H9 (cell line): ENCODE results near the gene ZSWIM3. TPM values are rescaled to one million over a fixed set of nuclear protein-coding genes. Genes with fewer than 3 reads are reported as not detected.

ENCODE experiments used
- DNase-seq: peaks from one replicate; pipeline ENCODE4 v3.0.0-alpha.2; 2017
- H2AFZ ChIP-seq: one replicate; pipeline ENCODE4 v1.6.1; 2013; ENCODE audit warnings: mild to moderate bottlenecking, low read length, control low read depth, moderate library complexity
- H2AK5ac ChIP-seq: 2 replicates; pipeline ENCODE4 v1.6.1; 2013; ENCODE audit warnings: low read length, control low read depth, mixed read lengths; ENCODE audit not compliant: insufficient read length
- H2BK120ac ChIP-seq: one replicate; pipeline ENCODE4 v1.6.1; 2013; ENCODE audit warnings: low read depth, mild to moderate bottlenecking, low read length, control low read depth, inconsistent platforms; ENCODE audit not compliant: poor library complexity, severe bottlenecking
- H2BK12ac ChIP-seq: 2 replicates; pipeline ENCODE4 v1.6.1; 2013; ENCODE audit warnings: low read length, control low read depth, mixed read lengths, low read depth; ENCODE audit not compliant: insufficient read length
- H2BK15ac ChIP-seq: 2 replicates; pipeline ENCODE4 v1.6.1; 2013; ENCODE audit warnings: low read depth, low read length, control low read depth
- H2BK20ac ChIP-seq: one replicate; pipeline ENCODE4 v1.6.1; 2013; ENCODE audit warnings: low read depth, mild to moderate bottlenecking, low read length, control low read depth, inconsistent platforms; ENCODE audit not compliant: poor library complexity, severe bottlenecking
- H2BK5ac ChIP-seq: 2 replicates; pipeline ENCODE4 v1.6.1; 2013; ENCODE audit warnings: low read length, control low read depth, mixed read lengths; ENCODE audit not compliant: insufficient read length
- H3K14ac ChIP-seq: 2 replicates; pipeline ENCODE4 v1.6.1; 2013; ENCODE audit warnings: low read length, control low read depth; ENCODE audit not compliant: insufficient read depth
- H3K18ac ChIP-seq: 2 replicates; pipeline ENCODE4 v1.6.1; 2013; ENCODE audit warnings: low read depth, mild to moderate bottlenecking, mixed read lengths, low read length, control low read depth; ENCODE audit not compliant: insufficient read length
- H3K23ac ChIP-seq: 2 replicates; pipeline ENCODE4 v1.6.1; 2013; ENCODE audit warnings: low read length, control low read depth, mixed read lengths, low read depth; ENCODE audit not compliant: insufficient read length
- H3K23me2 ChIP-seq: 2 replicates; pipeline ENCODE4 v1.6.1; 2013; ENCODE audit warnings: low read depth, mild to moderate bottlenecking, mixed read lengths, low read length, control low read depth; ENCODE audit not compliant: insufficient read length, poor library complexity, severe bottlenecking
- H3K27ac ChIP-seq: 2 replicates; pipeline ENCODE4 v1.5.1; 2013; ENCODE audit warnings: low read length, control low read depth, mixed read lengths, low read depth; ENCODE audit not compliant: insufficient read length
- H3K27me3 ChIP-seq: 2 replicates; pipeline ENCODE4 v1.6.1; 2013; ENCODE audit warnings: low read length, control low read depth, inconsistent platforms; ENCODE audit not compliant: insufficient read depth
- H3K4ac ChIP-seq: 2 replicates; pipeline ENCODE4 v1.6.1; 2013; ENCODE audit warnings: low read depth, mild to moderate bottlenecking, control low read depth, inconsistent platforms, low read length, moderate library complexity
- H3K4me1 ChIP-seq: 2 replicates; pipeline ENCODE4 v1.6.1; 2013; ENCODE audit warnings: low read length, control low read depth, inconsistent platforms; ENCODE audit not compliant: insufficient read depth
- H3K4me2 ChIP-seq: 2 replicates; pipeline ENCODE4 v1.6.1; 2013; ENCODE audit warnings: low read length, control low read depth, mixed read lengths; ENCODE audit not compliant: insufficient read length, insufficient read depth
- H3K56ac ChIP-seq: 2 replicates; pipeline ENCODE4 v1.6.1; 2013; ENCODE audit warnings: low read depth, mild to moderate bottlenecking, mixed read lengths, low read length, control low read depth; ENCODE audit not compliant: insufficient read length
- H3K79me1 ChIP-seq: 2 replicates; pipeline ENCODE4 v1.6.1; 2013; ENCODE audit warnings: low read depth, mild to moderate bottlenecking, moderate library complexity, low read length, control low read depth, inconsistent platforms; ENCODE audit not compliant: insufficient read depth, poor library complexity, severe bottlenecking
- H3K79me2 ChIP-seq: 2 replicates; pipeline ENCODE4 v1.6.1; 2013; ENCODE audit warnings: low read length, control low read depth, inconsistent platforms; ENCODE audit not compliant: insufficient read depth
- H3K9ac ChIP-seq: 2 replicates; pipeline ENCODE4 v1.6.1; 2013; ENCODE audit warnings: low read length, control low read depth, mixed read lengths; ENCODE audit not compliant: insufficient read length; ENCODE audit errors: extremely low read depth
- H3K9me3 ChIP-seq: one replicate; pipeline ENCODE4 v1.6.1; 2013; ENCODE audit warnings: low read depth, low read length, inconsistent platforms; ENCODE audit not compliant: control insufficient read depth
- H3T11ph ChIP-seq: one replicate; pipeline ENCODE4 v1.6.1; 2013; ENCODE audit warnings: mild to moderate bottlenecking, low read length, control low read depth, inconsistent platforms
- H4K20me1 ChIP-seq: one replicate; pipeline ENCODE4 v1.6.1; 2013; ENCODE audit not compliant: control insufficient read depth, insufficient read length, insufficient read depth
- H4K5ac ChIP-seq: 2 replicates; pipeline ENCODE4 v1.6.1; 2013; ENCODE audit warnings: low read depth, mild to moderate bottlenecking, mixed read lengths, low read length, control low read depth; ENCODE audit not compliant: insufficient read length
- H4K8ac ChIP-seq: replicated peaks from 2 replicates; pipeline ENCODE4 v1.6.1; 2013; ENCODE audit warnings: low read length, control low read depth, mixed read lengths, low read depth; ENCODE audit not compliant: insufficient read length
- H4K91ac ChIP-seq: 2 replicates; pipeline ENCODE4 v1.6.1; 2013; ENCODE audit warnings: low read depth, mild to moderate bottlenecking, moderate library complexity, mixed read lengths, low read length, control low read depth; ENCODE audit not compliant: insufficient read length
- H3K27ac Mint-ChIP-seq, 3 experiments: 2 replicates in 2 of 3; 3 replicates in 1 of 3; pipeline ENCODE4 v1.8.0; 2020 to 2021; ENCODE audit warnings: mixed read lengths in 3 of 3, mild to moderate bottlenecking in 1 of 3, moderate library complexity in 1 of 3
- H3K27me3 Mint-ChIP-seq: 2 replicates; pipeline ENCODE4 v1.8.0; 2021; ENCODE audit warnings: low read depth, mild to moderate bottlenecking, moderate library complexity, mixed read lengths
- H3K36me3 Mint-ChIP-seq, 3 experiments: 2 replicates in 2 of 3; 3 replicates in 1 of 3; pipeline ENCODE4 v1.8.0; 2020 to 2021; ENCODE audit warnings: low read depth in 3 of 3, mixed read lengths in 3 of 3; ENCODE audit not compliant: insufficient read depth in 1 of 3
- H3K4me1 Mint-ChIP-seq, 2 experiments: 2 replicates each; pipeline ENCODE4 v1.8.0; 2020; ENCODE audit warnings: mixed read lengths in 2 of 2
- H3K4me3 Mint-ChIP-seq, 2 experiments: 2 replicates in 1 of 2; 3 replicates in 1 of 2; pipeline ENCODE4 v1.8.0; 2020 to 2021; ENCODE audit warnings: mild to moderate bottlenecking in 2 of 2, mixed read lengths in 2 of 2, moderate library complexity in 1 of 2
- H3K9me3 Mint-ChIP-seq, 2 experiments: 2 replicates in 1 of 2; 3 replicates in 1 of 2; pipeline ENCODE4 v1.8.0; 2020; ENCODE audit warnings: mild to moderate bottlenecking in 2 of 2, mixed read lengths in 2 of 2, moderate library complexity in 1 of 2
- WGBS: extraction: QIAGEN DNeasy Blood & Tissue Kit; methylation state at CpG from one replicate; pipeline ENCODE4 v1.1.7; 2013; ENCODE audit warnings: missing lambda C conversion rate, low lambda C conversion rate, mixed read lengths; ENCODE audit not compliant: insufficient read length; ENCODE audit errors: extremely low coverage; 5-methylcytosine and 5-hydroxymethylcytosine counted together
- total RNA-seq: library from RNA; stranded (reverse); gene quantifications from 2 replicates; pipeline ENCODE4 v1.2.1, GENCODE V29; 2021
- TF ChIP-seq, protein P1 (sequence below): fragments of 200-600 bp; sonication (generic); conservative IDR thresholded peaks from 3 replicates; pipeline ENCODE4 v1.8.0; 2021; ENCODE audit warnings: antibody characterized with exemption, mild to moderate bottlenecking

Gene ZSWIM3
- total RNA-seq, 1 experiment from 2014 or later = 8.0 TPM

DNA sequence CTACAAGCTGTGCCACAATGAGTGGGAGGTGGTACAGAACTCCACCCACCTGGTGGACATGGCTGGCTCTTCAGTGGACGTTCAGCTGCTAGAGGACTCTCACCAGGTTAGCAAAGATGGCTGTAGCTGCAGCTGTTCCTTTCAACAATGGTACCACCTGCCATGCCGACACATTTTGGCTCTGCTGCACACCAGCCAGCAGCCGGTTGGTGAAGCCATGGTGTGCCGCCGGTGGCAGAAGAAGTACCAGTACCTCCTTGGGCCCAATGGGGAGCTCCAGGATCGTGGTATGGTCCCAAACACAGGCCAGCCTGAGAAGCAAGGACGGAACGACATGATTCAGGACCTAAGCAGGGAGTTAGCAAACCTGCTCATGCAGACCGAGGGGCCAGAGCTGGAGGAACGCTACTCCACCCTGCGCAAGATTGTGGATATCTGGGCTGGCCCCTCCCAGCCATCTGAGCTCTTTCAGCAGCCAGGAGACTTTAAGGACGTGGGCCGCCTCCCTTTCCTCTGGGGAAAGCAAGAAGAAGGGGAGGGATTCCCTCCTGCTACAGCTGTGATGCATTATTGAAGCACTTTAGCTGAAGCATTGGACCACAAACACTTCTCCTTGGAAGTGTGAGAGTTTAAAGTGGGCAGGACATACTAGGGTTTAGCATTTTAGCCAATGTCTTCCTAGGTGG lies 20.8 kb downstream of the ZSWIM3 start:
- peaks cover 5% of the 10 kb centered on the region for H3K23me2 ChIP-seq

More for the DNA sequence above, 20.8 kb downstream of the ZSWIM3 start:
- H4K5ac ChIP-seq = no peak overlapping the region
- no peaks in the 10 kb centered on the region for H3K9me3 Mint-ChIP-seq
- no peak overlapping the region for H3K14ac ChIP-seq
- DNase-seq = no peak
- H3K27ac ChIP-seq = no peak overlapping the region
- no peaks in the 10 kb centered on the region for H3K4me1 ChIP-seq
- H3K27me3 ChIP-seq = no peaks in the 10 kb centered on the region
- H2BK15ac ChIP-seq = no peak overlapping the region
- H3K56ac ChIP-seq = no peak overlapping the region
- H3K79me2 ChIP-seq = peaks cover 5% of the 10 kb centered on the region; the same call in 1 of the 2 replicates
- no peak overlapping the region; a peak in 1 of 7 replicates for H3K27ac Mint-ChIP-seq
- H2BK5ac ChIP-seq = no peak overlapping the region
- H2AK5ac ChIP-seq = no peak overlapping the region
- H3T11ph ChIP-seq = no peak overlapping the region
- no peaks in the 10 kb centered on the region for H3K79me1 ChIP-seq
- H3K23ac ChIP-seq = no peak overlapping the region
- no peak overlapping the region for H3K4ac ChIP-seq
- H3K36me3 Mint-ChIP-seq = peaks cover 9 to 23% (median 10%) of the 10 kb centered on the region in 3 experiments
- H2AFZ ChIP-seq = no peak overlapping the region
- H3K4me1 Mint-ChIP-seq = peaks cover 5 to 9% of the 10 kb centered on the region in 2 experiments
- H3K4me2 ChIP-seq = no peak overlapping the region
- H4K8ac ChIP-seq = no peak overlapping the region
- no peak overlapping the region for H2BK120ac ChIP-seq
- no peak overlapping the region for H3K4me3 Mint-ChIP-seq
- H3K27me3 Mint-ChIP-seq = no peaks in the 10 kb centered on the region
- TF ChIP-seq, protein P1, sequence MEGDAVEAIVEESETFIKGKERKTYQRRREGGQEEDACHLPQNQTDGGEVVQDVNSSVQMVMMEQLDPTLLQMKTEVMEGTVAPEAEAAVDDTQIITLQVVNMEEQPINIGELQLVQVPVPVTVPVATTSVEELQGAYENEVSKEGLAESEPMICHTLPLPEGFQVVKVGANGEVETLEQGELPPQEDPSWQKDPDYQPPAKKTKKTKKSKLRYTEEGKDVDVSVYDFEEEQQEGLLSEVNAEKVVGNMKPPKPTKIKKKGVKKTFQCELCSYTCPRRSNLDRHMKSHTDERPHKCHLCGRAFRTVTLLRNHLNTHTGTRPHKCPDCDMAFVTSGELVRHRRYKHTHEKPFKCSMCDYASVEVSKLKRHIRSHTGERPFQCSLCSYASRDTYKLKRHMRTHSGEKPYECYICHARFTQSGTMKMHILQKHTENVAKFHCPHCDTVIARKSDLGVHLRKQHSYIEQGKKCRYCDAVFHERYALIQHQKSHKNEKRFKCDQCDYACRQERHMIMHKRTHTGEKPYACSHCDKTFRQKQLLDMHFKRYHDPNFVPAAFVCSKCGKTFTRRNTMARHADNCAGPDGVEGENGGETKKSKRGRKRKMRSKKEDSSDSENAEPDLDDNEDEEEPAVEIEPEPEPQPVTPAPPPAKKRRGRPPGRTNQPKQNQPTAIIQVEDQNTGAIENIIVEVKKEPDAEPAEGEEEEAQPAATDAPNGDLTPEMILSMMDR = no peak
- no peak overlapping the region for H2BK20ac ChIP-seq
- no peaks in the 10 kb centered on the region for H3K9me3 ChIP-seq
- no peak overlapping the region for H4K91ac ChIP-seq
- WGBS = no CpG with 5 or more reads among the region's 13 CpGs
- no peaks in the 10 kb centered on the region for H4K20me1 ChIP-seq
- H3K18ac ChIP-seq = no peak overlapping the region
- no peak overlapping the region for H2BK12ac ChIP-seq
- H3K9ac ChIP-seq = no peak overlapping the region
